ENCODE results near the gene ITCH. TPM values are rescaled to one million over a fixed set of nuclear protein-coding genes. Genes with fewer than 3 reads are reported as not detected.

Gene ITCH
- total and polyA plus RNA-seq, 4 donors, result 9.3 to 68.1 (median 30.4) TPM

GRCh38 chr20:34369265-34369664, 6.2 kb downstream of the ITCH start:
- DNase-seq, result no peak
- Histone ChIP-seq H3K27ac (ENCODE audit: low read depth in 1 of 2, low read length in 1 of 2) (no peak overlapping the region), H3K9me3 (ENCODE audit: control insufficient read depth in 4 of 4, insufficient read depth in 3 of 4, low read length in 3 of 4) (no peaks in the 10 kb centered on the region), H3K4me1 (ENCODE audit: control insufficient read depth in 5 of 5, insufficient read depth in 5 of 5, low read length in 5 of 5) (peaks cover 0 to 20% (median 0%) of the 10 kb centered on the region in 5 donors), H3K4me3 (no peak overlapping the region), H3K9ac (ENCODE audit: insufficient read depth in 1 of 2, low read length in 2 of 2) (no peak overlapping the region), H3K27me3 (ENCODE audit: control insufficient read depth in 3 of 3, insufficient read depth in 3 of 3, low read length in 2 of 3) (no peaks in the 10 kb centered on the region), H3K36me3 (ENCODE audit: control insufficient read depth in 4 of 4, insufficient read depth in 4 of 4, low read length in 4 of 4) (peaks cover 12 to 28% (median 18%) of the 10 kb centered on the region in 4 donors)
- 68 to 72% methylated on average over 3 of the region's 3 CpGs for WGBS, 2 donors
- TF ChIP-seq CTCF (IDR thresholded peaks at IDR 0.05; ENCODE audit: control extremely low read depth, extremely low read depth), result no peak
- no peak for ATAC-seq (ENCODE audit: insufficient read depth, low FRiP score)

- H3K9me3 ChIP-seq (ENCODE audit: control insufficient read depth in 4 of 4, insufficient read depth in 3 of 4, low read length in 3 of 4), result no peaks in the 10 kb centered on the region
- H3K36me3 ChIP-seq (ENCODE audit: control insufficient read depth in 4 of 4, insufficient read depth in 4 of 4, low read length in 4 of 4), result peaks cover 12 to 30% (median 18%) of the 10 kb centered on the region in 4 donors
- ATAC-seq (ENCODE audit: insufficient read depth, low FRiP score), result no peak
- no peak for DNase-seq
- TF ChIP-seq CTCF (IDR thresholded peaks at IDR 0.05; ENCODE audit: control extremely low read depth, extremely low read depth), result no peak
- H3K9ac ChIP-seq (ENCODE audit: insufficient read depth in 1 of 2, low read length in 2 of 2), result no peak overlapping the region
- WGBS, 2 donors, result 98 to 99% methylated on average over 6 of the region's 6 CpGs
- H3K4me1 ChIP-seq (ENCODE audit: control insufficient read depth in 5 of 5, insufficient read depth in 5 of 5, low read length in 5 of 5), result peaks cover 0 to 18% (median 0%) of the 10 kb centered on the region in 5 donors
- no peak overlapping the region for H3K4me3 ChIP-seq
- H3K27ac ChIP-seq (ENCODE audit: low read depth in 1 of 2, low read length in 1 of 2), result no peak overlapping the region
- H3K27me3 ChIP-seq (ENCODE audit: control insufficient read depth in 3 of 3, insufficient read depth in 3 of 3, low read length in 2 of 3), result no peaks in the 10 kb centered on the region
Observed at GRCh38 chr20:34370062-34370461, 7.0 kb downstream of the ITCH start.

- Histone ChIP-seq H3K36me3 (ENCODE audit: control insufficient read depth in 4 of 4, insufficient read depth in 4 of 4, low read length in 4 of 4) (peaks cover 14 to 32% (median 22%) of the 10 kb centered on the region in 4 donors), H3K27me3 (ENCODE audit: control insufficient read depth in 3 of 3, insufficient read depth in 3 of 3, low read length in 2 of 3) (no peaks in the 10 kb centered on the region), H3K9me3 (ENCODE audit: control insufficient read depth in 4 of 4, insufficient read depth in 3 of 4, low read length in 3 of 4) (no peaks in the 10 kb centered on the region), H3K27ac (ENCODE audit: low read depth in 1 of 2, low read length in 1 of 2) (no peak overlapping the region), H3K4me1 (ENCODE audit: control insufficient read depth in 5 of 5, insufficient read depth in 5 of 5, low read length in 5 of 5) (peaks cover 0 to 5% (median 0%) of the 10 kb centered on the region in 5 donors), H3K9ac (ENCODE audit: insufficient read depth in 1 of 2, low read length in 2 of 2) (no peak overlapping the region), H3K4me3 (no peak overlapping the region)
- DNase-seq (no peak), ATAC-seq (ENCODE audit: insufficient read depth, low FRiP score) (no peak)
- 83 to 84% methylated on average over 4 of the region's 4 CpGs for WGBS, 2 donors
- TF ChIP-seq CTCF (IDR thresholded peaks at IDR 0.05; ENCODE audit: control extremely low read depth, extremely low read depth), result no peak
Observed at GRCh38 chr20:34373445-34373844, 10.4 kb downstream of the ITCH start.

GRCh38 chr20:34374209-34374760, 11.2 kb downstream of the ITCH start:
- TF ChIP-seq CTCF (IDR thresholded peaks at IDR 0.05; ENCODE audit: control extremely low read depth, extremely low read depth), result no peak
- Histone ChIP-seq H3K27ac (ENCODE audit: low read depth in 1 of 2, low read length in 1 of 2) (no peak overlapping the region), H3K36me3 (ENCODE audit: control insufficient read depth in 4 of 4, insufficient read depth in 4 of 4, low read length in 4 of 4) (peaks cover 12 to 28% (median 20%) of the 10 kb centered on the region in 4 donors), H3K4me3 (no peak overlapping the region), H3K9ac (ENCODE audit: insufficient read depth in 1 of 2, low read length in 2 of 2) (no peak overlapping the region), H3K27me3 (ENCODE audit: control insufficient read depth in 3 of 3, insufficient read depth in 3 of 3, low read length in 2 of 3) (no peaks in the 10 kb centered on the region), H3K9me3 (ENCODE audit: control insufficient read depth in 4 of 4, insufficient read depth in 3 of 4, low read length in 3 of 4) (no peaks in the 10 kb centered on the region), H3K4me1 (ENCODE audit: control insufficient read depth in 5 of 5, insufficient read depth in 5 of 5, low read length in 5 of 5) (peaks cover 0 to 5% (median 0%) of the 10 kb centered on the region in 5 donors)
- DNase-seq, result no peak
- 46 to 49% methylated on average over 1 of the region's 1 CpG for WGBS, 2 donors
- ATAC-seq (ENCODE audit: insufficient read depth, low FRiP score), result no peak
